GM23338 (cell line): ENCODE results near the gene LSP1. TPM values are rescaled to one million over a fixed set of nuclear protein-coding genes. Genes with fewer than 3 reads are reported as not detected.

Experiments
- ATAC-seq: fragments of 200-7000 bp; cut with Tn5 transposase; 3 replicates; pipeline ENCODE4 v1.9.1; 2020
- DNase-seq: peaks from one replicate; pipeline ENCODE4 v3.0.0-alpha.2; 2015; ENCODE audit warnings: low spot score
- H2AFZ ChIP-seq: fragments of 200-600 bp; sonication (generic); 2 replicates; pipeline ENCODE4 v1.8.0; 2016; ENCODE audit warnings: antibody characterized with exemption, mild to moderate bottlenecking, moderate library complexity
- H3F3A ChIP-seq: fragments of 200-600 bp; sonication (generic); replicated peaks from 2 replicates; pipeline ENCODE4 v1.8.0; 2017; ENCODE audit warnings: antibody characterized with exemption, mixed run types, low read depth
- H3K27ac ChIP-seq: fragments of 200-600 bp; sonication (generic); 2 replicates; pipeline ENCODE4 v1.6.1; 2016; ENCODE audit warnings: low read depth
- H3K27me3 ChIP-seq: fragments of 200-600 bp; sonication (generic); 2 replicates; pipeline ENCODE4 v1.8.0; 2016; ENCODE audit warnings: mild to moderate bottlenecking, mixed run types, moderate library complexity; ENCODE audit not compliant: insufficient read depth
- H3K36me3 ChIP-seq: fragments of 200-600 bp; sonication (generic); 2 replicates; pipeline ENCODE4 v1.8.0; 2016; ENCODE audit warnings: mild to moderate bottlenecking; ENCODE audit not compliant: insufficient read depth
- H3K4me1 ChIP-seq: fragments of 200-600 bp; sonication (generic); 2 replicates; pipeline ENCODE4 v1.8.0; 2016; ENCODE audit warnings: mild to moderate bottlenecking, moderate library complexity; ENCODE audit not compliant: insufficient read depth
- H3K4me2 ChIP-seq: fragments of 200-600 bp; sonication (generic); 2 replicates; pipeline ENCODE4 v1.7.1; 2017; ENCODE audit warnings: mixed run types
- H3K4me3 ChIP-seq: fragments of 200-600 bp; sonication (generic); 2 replicates; pipeline ENCODE4 v1.6.1; 2016; ENCODE audit warnings: mixed run types
- H3K79me2 ChIP-seq: fragments of 200-600 bp; sonication (generic); replicated peaks from 2 replicates; pipeline ENCODE4 v1.8.0; 2017; ENCODE audit warnings: mild to moderate bottlenecking; ENCODE audit not compliant: insufficient read depth
- H3K9me2 ChIP-seq: fragments of 200-600 bp; sonication (generic); 2 replicates; pipeline ENCODE4 v1.8.0; 2017; ENCODE audit not compliant: insufficient read depth
- H4K20me1 ChIP-seq: fragments of 200-600 bp; sonication (generic); replicated peaks from 2 replicates; pipeline ENCODE4 v1.8.0; 2017; ENCODE audit warnings: mild to moderate bottlenecking; ENCODE audit not compliant: insufficient read depth
- H3K27ac Mint-ChIP-seq: 2 replicates; pipeline ENCODE4 v1.8.0; 2020; ENCODE audit warnings: inconsistent platforms, mild to moderate bottlenecking, moderate library complexity, mixed read lengths
- H3K27me3 Mint-ChIP-seq: 3 replicates; pipeline ENCODE4 v1.8.0; 2022; ENCODE audit warnings: low read depth, mild to moderate bottlenecking, moderate library complexity, mixed read lengths, inconsistent platforms; ENCODE audit not compliant: insufficient read depth, poor library complexity
- H3K36me3 Mint-ChIP-seq: 3 replicates; pipeline ENCODE4 v1.8.0; 2021; ENCODE audit warnings: low read depth, mild to moderate bottlenecking, inconsistent platforms, moderate library complexity, mixed read lengths
- H3K4me1 Mint-ChIP-seq: 3 replicates; pipeline ENCODE4 v1.8.0; 2020; ENCODE audit warnings: mild to moderate bottlenecking, inconsistent platforms, mixed read lengths
- H3K4me3 Mint-ChIP-seq: 3 replicates; pipeline ENCODE4 v1.8.0; 2021; ENCODE audit warnings: moderate library complexity, mild to moderate bottlenecking, inconsistent platforms, mixed read lengths
- H3K9me3 Mint-ChIP-seq: 3 replicates; pipeline ENCODE4 v1.8.0; 2020; ENCODE audit warnings: moderate library complexity, mild to moderate bottlenecking, inconsistent platforms, mixed read lengths
- CREB1 ChIP-seq: fragments of 250-450 bp; sonication (Bioruptor Pico); IDR thresholded peaks from 2 replicates; pipeline ENCODE4 v1.5.0; 2020; ENCODE audit warnings: low read depth, mild to moderate bottlenecking, moderate library complexity
- EZH2 ChIP-seq: fragments of 200-600 bp; sonication (generic); IDR thresholded peaks from one replicate; pipeline ENCODE4 v1.8.0; 2017; ENCODE audit warnings: antibody characterized with exemption, mild to moderate bottlenecking, low read depth; ENCODE audit not compliant: unreplicated experiment
- EZH2phosphoT487 ChIP-seq: fragments of 200-600 bp; sonication (generic); IDR thresholded peaks from one replicate; pipeline ENCODE4 v1.8.1; 2018; ENCODE audit warnings: antibody characterized with exemption; ENCODE audit not compliant: unreplicated experiment
- NANOG ChIP-seq: IDR thresholded peaks from 2 replicates; pipeline ENCODE4 v1.6.1; 2016; ENCODE audit warnings: antibody characterized with exemption, borderline replicate concordance
- POLR2AphosphoS5 ChIP-seq: IDR thresholded peaks from 2 replicates; pipeline ENCODE4 v1.6.1; 2016; ENCODE audit warnings: antibody characterized with exemption, low read depth
- STAT1 ChIP-seq: IDR thresholded peaks from one replicate; pipeline ENCODE4 v1.6.1; 2016; ENCODE audit warnings: antibody characterized with exemption; ENCODE audit not compliant: unreplicated experiment
- ZNF331 ChIP-seq: fragments of 250-450 bp; sonication (Bioruptor Pico); IDR thresholded peaks from 2 replicates; pipeline ENCODE4 v1.5.0; 2020; ENCODE audit warnings: low read depth, mild to moderate bottlenecking, moderate library complexity
- polyA plus RNA-seq: library from polyadenylated mRNA; unstranded; fragments of >200 nt; fragmentation: Nextera tagmentation; extraction: Ambion mirVana; gene quantifications from 2 replicates; pipeline ENCODE4 v1.2.1, GENCODE V29; 2016
- total RNA-seq: library from RNA; depleted of rRNA; stranded (reverse); fragments of >200 nt; shearing (Covaris generic); gene quantifications from 2 replicates; pipeline ENCODE4 v1.2.3, GENCODE V29; 2014
- TF ChIP-seq, protein P1 (sequence below): IDR thresholded peaks from 2 replicates; pipeline ENCODE4 v1.6.1; 2016; ENCODE audit warnings: antibody characterized with exemption
- TF ChIP-seq, protein P2 (sequence below): fragments of 250-450 bp; sonication (Bioruptor Pico); IDR thresholded peaks from 2 replicates; pipeline ENCODE4 v1.5.0; 2020; ENCODE audit warnings: mild to moderate bottlenecking, moderate library complexity

Gene LSP1
- total and polyA plus RNA-seq, 2 experiments from 2014 or later: 0.84 TPM; not detected in 1

DNA sequence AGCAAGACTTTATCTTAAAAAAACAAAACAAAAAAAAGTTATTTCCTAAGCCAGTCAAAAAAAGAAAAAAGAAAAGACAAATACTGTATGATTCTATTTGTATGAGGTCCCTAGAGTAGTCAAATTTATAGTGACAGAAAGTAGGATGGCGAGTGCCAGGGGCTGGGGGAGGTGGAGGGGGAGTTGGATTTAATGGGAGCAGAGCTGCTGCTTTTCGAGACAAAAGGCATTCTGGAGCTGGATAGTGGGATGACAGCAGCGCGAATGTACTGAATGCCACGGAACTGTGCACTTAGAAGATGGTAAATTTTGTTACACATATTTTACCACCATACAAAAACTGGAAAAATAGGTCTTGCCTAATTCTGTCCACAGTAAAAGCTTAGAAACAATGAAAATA, 35.9 kb upstream of the LSP1 start:
- no peaks in the 10 kb centered on the region for H4K20me1 ChIP-seq
- Mint-ChIP-seq H3K4me1 (no peaks in the 10 kb centered on the region), H3K9me3 (peaks cover 10% of the 10 kb centered on the region), H3K27ac (no peak overlapping the region), H3K36me3 (no peaks in the 10 kb centered on the region), H3K4me3 (no peak overlapping the region), H3K27me3 (peaks cover 5% of the 10 kb centered on the region)
- ATAC-seq (no peak), DNase-seq (no peak)
- H3K27me3 ChIP-seq: no peaks in the 10 kb centered on the region
- TF ChIP-seq ZNF331 (CRISPR knock-in tag): no peak
- TF ChIP-seq EZH2: no peak
- TF ChIP-seq, protein P1, sequence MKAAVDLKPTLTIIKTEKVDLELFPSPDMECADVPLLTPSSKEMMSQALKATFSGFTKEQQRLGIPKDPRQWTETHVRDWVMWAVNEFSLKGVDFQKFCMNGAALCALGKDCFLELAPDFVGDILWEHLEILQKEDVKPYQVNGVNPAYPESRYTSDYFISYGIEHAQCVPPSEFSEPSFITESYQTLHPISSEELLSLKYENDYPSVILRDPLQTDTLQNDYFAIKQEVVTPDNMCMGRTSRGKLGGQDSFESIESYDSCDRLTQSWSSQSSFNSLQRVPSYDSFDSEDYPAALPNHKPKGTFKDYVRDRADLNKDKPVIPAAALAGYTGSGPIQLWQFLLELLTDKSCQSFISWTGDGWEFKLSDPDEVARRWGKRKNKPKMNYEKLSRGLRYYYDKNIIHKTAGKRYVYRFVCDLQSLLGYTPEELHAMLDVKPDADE: no peak
- TF ChIP-seq CREB1 (CRISPR knock-in tag): no peak
- TF ChIP-seq NANOG: no peak
- no peaks in the 10 kb centered on the region for H3K9me2 ChIP-seq
- no peaks in the 10 kb centered on the region for H3F3A ChIP-seq
- H3K4me3 ChIP-seq: no peak overlapping the region
- no peak overlapping the region for H3K27ac ChIP-seq
- no peaks in the 10 kb centered on the region for H3K79me2 ChIP-seq
- no peak overlapping the region for H2AFZ ChIP-seq
- no peaks in the 10 kb centered on the region for H3K4me1 ChIP-seq
- H3K36me3 ChIP-seq: no peaks in the 10 kb centered on the region
- no peak overlapping the region for H3K4me2 ChIP-seq

DNA sequence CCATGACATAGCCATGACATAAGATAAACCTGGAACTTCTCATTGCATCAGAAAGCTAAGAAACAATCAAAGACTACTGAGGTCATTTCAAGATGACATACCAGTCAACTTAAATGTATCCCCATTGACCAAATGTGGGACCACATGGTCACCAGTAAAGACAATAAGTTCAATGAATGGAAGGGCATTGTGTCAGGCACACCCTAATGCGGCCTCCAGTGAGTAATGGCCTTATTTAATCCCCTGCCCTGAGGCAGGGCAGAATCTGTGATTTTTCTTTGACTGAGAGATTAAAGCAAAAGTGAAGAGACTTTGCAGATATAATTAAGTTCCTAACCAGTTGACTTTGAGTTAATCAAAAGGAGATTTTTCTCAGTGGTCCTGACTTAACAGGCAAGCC, 35.4 kb upstream of the LSP1 start:
- H3F3A ChIP-seq: no peaks in the 10 kb centered on the region
- H3K4me1 ChIP-seq: no peaks in the 10 kb centered on the region
- H3K27me3 Mint-ChIP-seq: peaks cover 5% of the 10 kb centered on the region
- H3K27me3 ChIP-seq: no peaks in the 10 kb centered on the region
- no peaks in the 10 kb centered on the region for H3K36me3 ChIP-seq
- ATAC-seq: no peak
- no peak overlapping the region for H3K27ac Mint-ChIP-seq
- H3K27ac ChIP-seq: no peak overlapping the region
- H2AFZ ChIP-seq: no peak overlapping the region
- H3K4me2 ChIP-seq: no peak overlapping the region
- no peaks in the 10 kb centered on the region for H3K9me2 ChIP-seq
- no peaks in the 10 kb centered on the region for H4K20me1 ChIP-seq
- H3K9me3 Mint-ChIP-seq: peaks cover 10% of the 10 kb centered on the region
- TF ChIP-seq ZNF331 (CRISPR knock-in tag) (no peak), POLR2AphosphoS5 (no peak), STAT1 (no peak), EZH2phosphoT487 (no peak)
- TF ChIP-seq, protein P2, sequence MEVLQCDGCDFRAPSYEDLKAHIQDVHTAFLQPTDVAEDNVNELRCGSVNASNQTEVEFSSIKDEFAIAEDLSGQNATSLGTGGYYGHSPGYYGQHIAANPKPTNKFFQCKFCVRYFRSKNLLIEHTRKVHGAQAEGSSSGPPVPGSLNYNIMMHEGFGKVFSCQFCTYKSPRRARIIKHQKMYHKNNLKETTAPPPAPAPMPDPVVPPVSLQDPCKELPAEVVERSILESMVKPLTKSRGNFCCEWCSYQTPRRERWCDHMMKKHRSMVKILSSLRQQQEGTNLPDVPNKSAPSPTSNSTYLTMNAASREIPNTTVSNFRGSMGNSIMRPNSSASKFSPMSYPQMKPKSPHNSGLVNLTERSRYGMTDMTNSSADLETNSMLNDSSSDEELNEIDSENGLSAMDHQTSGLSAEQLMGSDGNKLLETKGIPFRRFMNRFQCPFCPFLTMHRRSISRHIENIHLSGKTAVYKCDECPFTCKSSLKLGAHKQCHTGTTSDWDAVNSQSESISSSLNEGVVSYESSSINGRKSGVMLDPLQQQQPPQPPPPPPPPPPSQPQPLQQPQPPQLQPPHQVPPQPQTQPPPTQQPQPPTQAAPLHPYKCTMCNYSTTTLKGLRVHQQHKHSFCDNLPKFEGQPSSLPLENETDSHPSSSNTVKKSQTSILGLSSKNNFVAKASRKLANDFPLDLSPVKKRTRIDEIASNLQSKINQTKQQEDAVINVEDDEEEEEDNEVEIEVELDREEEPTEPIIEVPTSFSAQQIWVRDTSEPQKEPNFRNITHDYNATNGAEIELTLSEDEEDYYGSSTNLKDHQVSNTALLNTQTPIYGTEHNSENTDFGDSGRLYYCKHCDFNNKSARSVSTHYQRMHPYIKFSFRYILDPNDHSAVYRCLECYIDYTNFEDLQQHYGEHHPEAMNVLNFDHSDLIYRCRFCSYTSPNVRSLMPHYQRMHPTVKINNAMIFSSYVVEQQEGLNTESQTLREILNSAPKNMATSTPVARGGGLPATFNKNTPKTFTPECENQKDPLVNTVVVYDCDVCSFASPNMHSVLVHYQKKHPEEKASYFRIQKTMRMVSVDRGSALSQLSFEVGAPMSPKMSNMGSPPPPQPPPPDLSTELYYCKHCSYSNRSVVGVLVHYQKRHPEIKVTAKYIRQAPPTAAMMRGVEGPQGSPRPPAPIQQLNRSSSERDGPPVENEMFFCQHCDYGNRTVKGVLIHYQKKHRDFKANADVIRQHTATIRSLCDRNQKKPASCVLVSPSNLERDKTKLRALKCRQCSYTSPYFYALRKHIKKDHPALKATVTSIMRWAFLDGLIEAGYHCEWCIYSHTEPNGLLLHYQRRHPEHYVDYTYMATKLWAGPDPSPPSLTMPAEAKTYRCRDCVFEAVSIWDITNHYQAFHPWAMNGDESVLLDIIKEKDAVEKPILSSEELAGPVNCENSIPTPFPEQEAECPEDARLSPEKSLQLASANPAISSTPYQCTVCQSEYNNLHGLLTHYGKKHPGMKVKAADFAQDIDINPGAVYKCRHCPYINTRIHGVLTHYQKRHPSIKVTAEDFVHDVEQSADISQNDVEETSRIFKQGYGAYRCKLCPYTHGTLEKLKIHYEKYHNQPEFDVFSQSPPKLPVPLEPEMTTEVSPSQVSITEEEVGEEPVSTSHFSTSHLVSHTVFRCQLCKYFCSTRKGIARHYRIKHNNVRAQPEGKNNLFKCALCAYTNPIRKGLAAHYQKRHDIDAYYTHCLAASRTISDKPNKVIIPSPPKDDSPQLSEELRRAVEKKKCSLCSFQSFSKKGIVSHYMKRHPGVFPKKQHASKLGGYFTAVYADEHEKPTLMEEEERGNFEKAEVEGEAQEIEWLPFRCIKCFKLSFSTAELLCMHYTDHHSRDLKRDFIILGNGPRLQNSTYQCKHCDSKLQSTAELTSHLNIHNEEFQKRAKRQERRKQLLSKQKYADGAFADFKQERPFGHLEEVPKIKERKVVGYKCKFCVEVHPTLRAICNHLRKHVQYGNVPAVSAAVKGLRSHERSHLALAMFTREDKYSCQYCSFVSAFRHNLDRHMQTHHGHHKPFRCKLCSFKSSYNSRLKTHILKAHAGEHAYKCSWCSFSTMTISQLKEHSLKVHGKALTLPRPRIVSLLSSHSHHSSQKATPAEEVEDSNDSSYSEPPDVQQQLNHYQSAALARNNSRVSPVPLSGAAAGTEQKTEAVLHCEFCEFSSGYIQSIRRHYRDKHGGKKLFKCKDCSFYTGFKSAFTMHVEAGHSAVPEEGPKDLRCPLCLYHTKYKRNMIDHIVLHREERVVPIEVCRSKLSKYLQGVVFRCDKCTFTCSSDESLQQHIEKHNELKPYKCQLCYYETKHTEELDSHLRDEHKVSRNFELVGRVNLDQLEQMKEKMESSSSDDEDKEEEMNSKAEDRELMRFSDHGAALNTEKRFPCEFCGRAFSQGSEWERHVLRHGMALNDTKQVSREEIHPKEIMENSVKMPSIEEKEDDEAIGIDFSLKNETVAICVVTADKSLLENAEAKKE (CRISPR knock-in tag): no peak
- no peaks in the 10 kb centered on the region for H3K4me1 Mint-ChIP-seq
- DNase-seq: no peak
- no peaks in the 10 kb centered on the region for H3K79me2 ChIP-seq
- H3K36me3 Mint-ChIP-seq: no peaks in the 10 kb centered on the region
- H3K4me3 ChIP-seq: no peak overlapping the region
- no peak overlapping the region for H3K4me3 Mint-ChIP-seq
